GM12892 (cell line): ENCODE data around the gene MYCBP2.

Experiments
- POLR2A ChIP-seq: IDR thresholded peaks from 2 replicates; pipeline ENCODE4 v1.6.1; 2011; ENCODE audit warnings: low read depth, low read length, control low read depth
- POLR2AphosphoS5 ChIP-seq: IDR thresholded peaks from 2 replicates; pipeline ENCODE4 v1.6.1; 2011; ENCODE audit warnings: low read depth, low read length, control low read depth
- TAF1 ChIP-seq: IDR thresholded peaks from 2 replicates; pipeline ENCODE4 v1.6.1; 2011; ENCODE audit warnings: low read depth, mild to moderate bottlenecking, control low read depth, low read length, borderline replicate concordance

GRCh38 chr13:77176350-77176749, 150.5 kb downstream of the MYCBP2 start:
- no peak for TF ChIP-seq POLR2A
- TF ChIP-seq POLR2AphosphoS5: no peak
- TF ChIP-seq TAF1: no peak
